ENCODE results near the gene ACO2.

- TF ChIP-seq POLR2A (IDR thresholded peaks at IDR 0.05) (no peak), CTCF (IDR thresholded peaks at IDR 0.05) (no peak)
Observed at GRCh38 chr22:41469218-41469851, 418 bp downstream of the ACO2 start.
